DND-41 (cell line): ENCODE data around the gene ZSCAN2.

ENCODE experiments used
- EZH2 ChIP-seq: IDR thresholded peaks from 3 replicates; pipeline ENCODE4 v1.6.1; 2012; ENCODE audit warnings: borderline replicate concordance, low read depth, mild to moderate bottlenecking, moderate library complexity, low read length, inconsistent platforms; ENCODE audit not compliant: severe bottlenecking
- TF ChIP-seq, protein P1 (sequence below): IDR thresholded peaks from 2 replicates; pipeline ENCODE4 v1.5.1; 2012; ENCODE audit warnings: borderline replicate concordance, low read length, moderate library complexity, mild to moderate bottlenecking; ENCODE audit not compliant: poor library complexity, severe bottlenecking; ENCODE audit errors: extremely low read depth

DNA sequence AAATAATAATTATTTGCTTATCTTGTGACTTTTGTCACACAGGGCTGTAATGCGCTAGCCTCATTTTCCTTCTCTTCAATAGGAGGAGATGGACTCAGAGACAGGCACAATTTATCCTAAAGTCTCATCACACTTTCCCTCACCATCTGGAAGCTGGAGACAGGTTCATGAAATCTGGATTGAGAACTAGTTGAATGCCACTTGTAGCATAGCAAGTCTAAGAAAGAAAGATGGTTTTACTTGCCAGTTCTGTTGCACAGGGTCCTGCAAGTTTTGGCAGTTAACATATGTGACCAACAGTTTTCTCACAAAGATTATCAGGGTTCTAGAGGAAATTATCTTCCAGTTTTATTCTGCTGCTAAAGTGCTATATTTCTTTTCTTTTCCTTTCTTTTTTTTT is 9.0 kb upstream of the ZSCAN2 start:
- TF ChIP-seq, protein P1, sequence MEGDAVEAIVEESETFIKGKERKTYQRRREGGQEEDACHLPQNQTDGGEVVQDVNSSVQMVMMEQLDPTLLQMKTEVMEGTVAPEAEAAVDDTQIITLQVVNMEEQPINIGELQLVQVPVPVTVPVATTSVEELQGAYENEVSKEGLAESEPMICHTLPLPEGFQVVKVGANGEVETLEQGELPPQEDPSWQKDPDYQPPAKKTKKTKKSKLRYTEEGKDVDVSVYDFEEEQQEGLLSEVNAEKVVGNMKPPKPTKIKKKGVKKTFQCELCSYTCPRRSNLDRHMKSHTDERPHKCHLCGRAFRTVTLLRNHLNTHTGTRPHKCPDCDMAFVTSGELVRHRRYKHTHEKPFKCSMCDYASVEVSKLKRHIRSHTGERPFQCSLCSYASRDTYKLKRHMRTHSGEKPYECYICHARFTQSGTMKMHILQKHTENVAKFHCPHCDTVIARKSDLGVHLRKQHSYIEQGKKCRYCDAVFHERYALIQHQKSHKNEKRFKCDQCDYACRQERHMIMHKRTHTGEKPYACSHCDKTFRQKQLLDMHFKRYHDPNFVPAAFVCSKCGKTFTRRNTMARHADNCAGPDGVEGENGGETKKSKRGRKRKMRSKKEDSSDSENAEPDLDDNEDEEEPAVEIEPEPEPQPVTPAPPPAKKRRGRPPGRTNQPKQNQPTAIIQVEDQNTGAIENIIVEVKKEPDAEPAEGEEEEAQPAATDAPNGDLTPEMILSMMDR, result no peak
- no peak for TF ChIP-seq EZH2
